Endothelial cell of umbilical vein (primary cell): ENCODE measurements around the gene SLC44A5. TPM values are rescaled to one million over a fixed set of nuclear protein-coding genes. Genes with fewer than 3 reads are reported as not detected.

ENCODE experiments used
- BruUV-seq: library from RNA; stranded (reverse); fragments of 400-500 nt; replicated peaks from 2 replicates; lab custom pipeline; 2021; lab: Mats Ljungman, UMichigan
- CTCF ChIA-PET: fragments of 300-600, 350-600 bp; sonication (Branson Sonifier 250); formaldehyde crosslinking; loops from one replicate; lab custom pipeline; 2021; ENCODE audit warnings: antibody characterized with exemption, inconsistent platforms; lab: Charles Lee
- POLR2A ChIA-PET: fragments of 300-600, 350-600 bp; sonication (Branson Sonifier 250); formaldehyde crosslinking; loops from one replicate; lab custom pipeline; 2021; ENCODE audit warnings: antibody characterized with exemption, inconsistent platforms; lab: Charles Lee
- DNase-seq: peaks from one replicate; pipeline ENCODE4 v3.0.0-alpha.2; 2011; ENCODE audit warnings: low read depth, low spot score
- FAIRE-seq: peaks from 2 replicates; lab custom pipeline; 2011; peaks lifted over from hg19 to GRCh38; lab: Jason Lieb, UNC
- H2AFZ ChIP-seq: 2 replicates; pipeline ENCODE4 v1.6.0; 2012; ENCODE audit warnings: low read depth, low read length, control low read depth, inconsistent platforms
- H3K27ac ChIP-seq: 2 replicates; pipeline ENCODE4 v1.5.1; 2011; ENCODE audit warnings: low read depth, mild to moderate bottlenecking, control low read depth, low read length, moderate library complexity; ENCODE audit not compliant: insufficient read depth
- H3K27me3 ChIP-seq, 2 experiments: 2 replicates each; pipeline versions ENCODE4 v1.6.0 to v1.6.1; 2011; ENCODE audit warnings: low read length in 2 of 2, mixed read lengths in 1 of 2; ENCODE audit not compliant: control insufficient read depth in 2 of 2, insufficient read depth in 2 of 2
- H3K36me3 ChIP-seq, 2 experiments: 2 replicates in 1 of 2; 3 replicates in 1 of 2; pipeline ENCODE4 v1.5.1; 2011; ENCODE audit warnings: low read length in 2 of 2, mild to moderate bottlenecking in 1 of 2, moderate library complexity in 1 of 2; ENCODE audit not compliant: control insufficient read depth in 2 of 2, insufficient read depth in 2 of 2; ENCODE audit errors: extremely low read depth in 1 of 2
- H3K4me1 ChIP-seq: 3 replicates; pipeline ENCODE4 v1.5.1; 2011; ENCODE audit warnings: mild to moderate bottlenecking, low read length; ENCODE audit not compliant: control insufficient read depth, insufficient read depth; ENCODE audit errors: extremely low read depth
- H3K4me2 ChIP-seq: 2 replicates; pipeline ENCODE4 v1.6.1; 2011; ENCODE audit warnings: low read length, control low read depth, mixed read lengths; ENCODE audit not compliant: insufficient read depth
- H3K4me3 ChIP-seq, 3 experiments: fragments of 200-600 bp in 1 of 3; sonication (generic), shearing (Covaris generic) in 1 of 3; replicated peaks in 1 of 3; 2 replicates each; pipeline ENCODE4 v1.5.1; 2011 to 2016; ENCODE audit warnings: control low read depth in 3 of 3, low read length in 3 of 3, mild to moderate bottlenecking in 2 of 3, inconsistent platforms in 1 of 3, low read depth in 1 of 3, moderate library complexity in 1 of 3; ENCODE audit not compliant: insufficient read depth in 1 of 3
- H3K79me2 ChIP-seq: 2 replicates; pipeline ENCODE4 v1.6.0; 2012; ENCODE audit warnings: low read length, inconsistent platforms; ENCODE audit not compliant: control insufficient read depth, insufficient read depth
- H3K9ac ChIP-seq: replicated peaks from 2 replicates; pipeline ENCODE3; 2011; ENCODE audit warnings: low read length, control low read depth; ENCODE audit not compliant: insufficient read depth; ENCODE audit errors: extremely low read depth
- H3K9me1 ChIP-seq: replicated peaks from 3 replicates; pipeline ENCODE4 v1.6.0; 2011; ENCODE audit warnings: mild to moderate bottlenecking, low read length; ENCODE audit not compliant: control insufficient read depth, insufficient read depth; ENCODE audit errors: extremely low read depth
- H3K9me3 ChIP-seq: replicated peaks from 2 replicates; pipeline ENCODE4 v1.5.1; 2012; ENCODE audit warnings: low read length, inconsistent platforms; ENCODE audit not compliant: control insufficient read depth, insufficient read depth
- H4K20me1 ChIP-seq: replicated peaks from 2 replicates; pipeline ENCODE3; 2011; ENCODE audit warnings: mild to moderate bottlenecking, low read length; ENCODE audit not compliant: control insufficient read depth, insufficient read depth; ENCODE audit errors: extremely low read depth
- EZH2 ChIP-seq: IDR thresholded peaks from 2 replicates; pipeline ENCODE4 v1.6.1; 2012; ENCODE audit warnings: borderline replicate concordance, low read depth, mild to moderate bottlenecking, moderate library complexity, low read length, inconsistent platforms; ENCODE audit not compliant: severe bottlenecking
- FOS ChIP-seq: IDR thresholded peaks from 2 replicates; pipeline ENCODE4 v1.6.1; 2011; ENCODE audit warnings: mild to moderate bottlenecking, low read length, moderate library complexity, borderline replicate concordance; ENCODE audit not compliant: insufficient read depth
- GATA2 ChIP-seq: IDR thresholded peaks from 2 replicates; pipeline ENCODE4 v1.7.0; 2011; ENCODE audit warnings: low read depth, mild to moderate bottlenecking, moderate library complexity, mixed read lengths, low read length; ENCODE audit not compliant: insufficient read length, insufficient read depth
- JUN ChIP-seq: IDR thresholded peaks from 2 replicates; pipeline ENCODE4 v1.6.1; 2011; ENCODE audit warnings: borderline replicate concordance, low read depth; ENCODE audit not compliant: insufficient read length, insufficient read depth
- MYC ChIP-seq: IDR thresholded peaks from one replicate; pipeline ENCODE4 v1.6.1; 2011; ENCODE audit warnings: mild to moderate bottlenecking, low read depth, low read length
- POLR2A ChIP-seq: IDR thresholded peaks from 2 replicates; pipeline ENCODE4 v1.6.1; 2012; ENCODE audit warnings: low read depth, mild to moderate bottlenecking, control low read depth, low read length
- POLR2AphosphoS5 ChIP-seq: IDR thresholded peaks from 2 replicates; pipeline ENCODE4 v1.6.1; 2012; ENCODE audit warnings: low read depth, mild to moderate bottlenecking, control low read depth, low read length, moderate library complexity; ENCODE audit not compliant: insufficient read depth
- dilution Hi-C: fragments of 300-500 bp; cut with MboI; formaldehyde crosslinking; loops from one replicate; pipeline ENCODE4 v1.15.0; 2019; ENCODE audit warnings: low sequenced_read_pairs; ENCODE audit not compliant: extremely low pct_ligation_motif_present
- intact Hi-C: fragments of 100-400 bp; cut with micrococcal nuclease; formaldehyde crosslinking; loops from one replicate; pipeline ENCODE4 v1.10.0; 2022
- polyA plus RNA-seq, 4 experiments: library from polyadenylated mRNA; depleted of rRNA in 3 of 4; stranded (reverse) in 3 of 4; unstranded in 1 of 4; fragments of >200 nt; gene quantifications; 2 replicates each; pipeline versions ENCODE4 v1.2.1 to v1.2.3, GENCODE V29; 2011 to 2012; ENCODE audit warnings: missing spikeins in 1 of 4
- small RNA-seq: library from RNA; depleted of rRNA; stranded (forward); fragments of <200 nt; gene quantifications from one replicate; pipeline ENCODE3, GENCODE V24; 2012; ENCODE audit warnings: low replicate concordance, low read depth; ENCODE audit not compliant: insufficient read depth, insufficient read length
- total RNA-seq: library from RNA; stranded (reverse); gene quantifications from 2 replicates; pipeline ENCODE4 v1.2.3, GENCODE V29; 2021
- TF ChIP-seq, protein P1 (sequence below), 2 donors: IDR thresholded peaks; 1 replicate in 1 of 2; 2 replicates in 1 of 2; pipeline ENCODE4 v1.5.1; 2011; ENCODE audit warnings: low read length in 2 of 2, mild to moderate bottlenecking in 2 of 2, moderate library complexity in 2 of 2, control low read depth in 1 of 2, inconsistent platforms in 1 of 2, low read depth in 1 of 2; ENCODE audit not compliant: insufficient read depth in 1 of 2; ENCODE audit errors: extremely low read depth in 1 of 2
- TF ChIP-seq, protein P2 (sequence below): IDR thresholded peaks from 2 replicates; pipeline ENCODE4 v1.6.1; 2011; ENCODE audit not compliant: insufficient read depth, insufficient read length

SLC44A5 gene
- total and polyA plus RNA-seq, 2 donors (not counting 3 experiments of a cell fraction or from before 2014, with no cell fraction given), result 1.6 to 3.2 TPM

DNA sequence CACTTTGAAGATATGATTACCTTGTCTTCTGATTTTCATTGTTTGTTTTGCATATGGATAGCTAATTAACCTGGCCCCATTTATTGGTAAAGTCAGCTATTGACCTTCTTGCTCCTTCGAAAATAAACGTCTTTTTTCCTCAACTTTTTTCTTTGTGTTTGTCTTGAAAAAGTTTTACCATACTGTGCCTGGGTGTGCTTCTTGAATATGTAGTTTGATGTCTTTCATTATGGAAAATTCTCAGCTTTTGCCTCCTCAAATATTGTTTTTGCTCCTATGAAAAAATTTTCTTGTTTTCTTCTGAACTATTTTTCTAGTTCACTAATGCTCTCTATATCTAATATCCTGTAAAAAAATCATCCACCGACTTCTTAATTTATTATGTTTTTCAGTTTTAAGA lies 451.8 kb downstream of the SLC44A5 start:
- Histone ChIP-seq H3K9me3 (no peaks in the 10 kb centered on the region), H3K4me2 (no peak overlapping the region), H3K4me3 (no peak overlapping the region), H3K36me3 (no peaks in the 10 kb centered on the region), H3K9ac (no peak overlapping the region), H3K4me1 (no peaks in the 10 kb centered on the region), H3K9me1 (no peaks in the 10 kb centered on the region), H2AFZ (no peak overlapping the region), H3K79me2 (no peaks in the 10 kb centered on the region), H3K27ac (no peak overlapping the region), H4K20me1 (no peaks in the 10 kb centered on the region), H3K27me3 (peaks cover 8% of the 10 kb centered on the region in 2 experiments)
- no peak for FAIRE-seq
- dilution Hi-C loops, result no loop called here
- no TSS peak for BruUV-seq
- no peak for DNase-seq
- TF ChIP-seq POLR2AphosphoS5 (no peak), MYC (no peak), JUN (no peak), GATA2 (no peak), POLR2A (no peak), EZH2 (no peak), FOS (no peak)
- TF ChIP-seq, protein P1, sequence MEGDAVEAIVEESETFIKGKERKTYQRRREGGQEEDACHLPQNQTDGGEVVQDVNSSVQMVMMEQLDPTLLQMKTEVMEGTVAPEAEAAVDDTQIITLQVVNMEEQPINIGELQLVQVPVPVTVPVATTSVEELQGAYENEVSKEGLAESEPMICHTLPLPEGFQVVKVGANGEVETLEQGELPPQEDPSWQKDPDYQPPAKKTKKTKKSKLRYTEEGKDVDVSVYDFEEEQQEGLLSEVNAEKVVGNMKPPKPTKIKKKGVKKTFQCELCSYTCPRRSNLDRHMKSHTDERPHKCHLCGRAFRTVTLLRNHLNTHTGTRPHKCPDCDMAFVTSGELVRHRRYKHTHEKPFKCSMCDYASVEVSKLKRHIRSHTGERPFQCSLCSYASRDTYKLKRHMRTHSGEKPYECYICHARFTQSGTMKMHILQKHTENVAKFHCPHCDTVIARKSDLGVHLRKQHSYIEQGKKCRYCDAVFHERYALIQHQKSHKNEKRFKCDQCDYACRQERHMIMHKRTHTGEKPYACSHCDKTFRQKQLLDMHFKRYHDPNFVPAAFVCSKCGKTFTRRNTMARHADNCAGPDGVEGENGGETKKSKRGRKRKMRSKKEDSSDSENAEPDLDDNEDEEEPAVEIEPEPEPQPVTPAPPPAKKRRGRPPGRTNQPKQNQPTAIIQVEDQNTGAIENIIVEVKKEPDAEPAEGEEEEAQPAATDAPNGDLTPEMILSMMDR (IDR thresholded peaks at IDR 0.05; ENCODE audit: extremely low read depth in 1 of 2, insufficient read depth in 1 of 2, low read depth in 1 of 2, low read length in 2 of 2), result no peak
- TF ChIP-seq, protein P2, sequence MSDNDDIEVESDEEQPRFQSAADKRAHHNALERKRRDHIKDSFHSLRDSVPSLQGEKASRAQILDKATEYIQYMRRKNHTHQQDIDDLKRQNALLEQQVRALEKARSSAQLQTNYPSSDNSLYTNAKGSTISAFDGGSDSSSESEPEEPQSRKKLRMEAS, result no peak
- POLR2A ChIA-PET, result no interaction called here
- CTCF ChIA-PET, result no interaction called here
- intact Hi-C loops, result no loop called here

Small RNA genes lying within 50 kb of the gene (small RNA-seq; reads per million reads assigned to genes)
- not detected for gene RNU6-503P
- not detected for gene RNU6-622P

Other genes with a start within 250 kb of the SLC44A5 start
- 32.5 and 40.4 TPM in 2 replicates for gene ACADM, start 113.6 kb upstream of the SLC44A5 start, total RNA-seq
- gene ACADM, start 113.6 kb upstream of the SLC44A5 start, polyA plus RNA-seq, result 6.1 and 10.8 TPM in 2 replicates
- 103 and 114 TPM in 2 replicates for gene RABGGTB, start 175.1 kb upstream of the SLC44A5 start, total RNA-seq
- gene RABGGTB, start 175.1 kb upstream of the SLC44A5 start, polyA plus RNA-seq, result 51.4 and 78.2 TPM in 2 replicates
- 0.09 and 0.29 TPM in 2 replicates for gene MSH4, start 185.8 kb upstream of the SLC44A5 start, total RNA-seq
- gene MSH4, start 185.8 kb upstream of the SLC44A5 start, polyA plus RNA-seq, result 0.01 TPM in 1 of 2 replicates, not detected in the other